Smooth muscle cell (in vitro differentiated cells): Measurements from ENCODE around the gene SCN1A. TPM values are rescaled to one million over a fixed set of nuclear protein-coding genes. Genes with fewer than 3 reads are reported as not detected.

Source experiments
- DNase-seq: peaks from one replicate; lab custom pipeline; 2025; ENCODE audit not compliant: unreplicated experiment; lab: John Stamatoyannopoulos, UW
- H2AFZ ChIP-seq: fragments of 200-600 bp; sonication (generic); 2 replicates; pipeline ENCODE4 v1.6.0; 2016; ENCODE audit warnings: antibody characterized with exemption, low read depth, mild to moderate bottlenecking
- H3F3A ChIP-seq: fragments of 200-600 bp; sonication (generic); 2 replicates; pipeline ENCODE4 v1.6.0; 2017; ENCODE audit warnings: antibody characterized with exemption, low read depth
- H3K27ac ChIP-seq: fragments of 200-600 bp; sonication (generic); 2 replicates; pipeline ENCODE4 v1.5.1; 2016; ENCODE audit warnings: low read depth, mild to moderate bottlenecking
- H3K27me3 ChIP-seq: fragments of 200-600 bp; sonication (generic); 2 replicates; pipeline ENCODE4 v1.6.1; 2016; ENCODE audit warnings: low read depth, mild to moderate bottlenecking
- H3K36me3 ChIP-seq: fragments of 200-600 bp; sonication (generic); 2 replicates; pipeline ENCODE4 v1.5.1; 2016; ENCODE audit warnings: low read depth
- H3K4me1 ChIP-seq: fragments of 200-600 bp; sonication (generic); 2 replicates; pipeline ENCODE4 v1.5.1; 2016; ENCODE audit warnings: low read depth
- H3K4me2 ChIP-seq: fragments of 200-600 bp; sonication (generic); 2 replicates; pipeline ENCODE4 v1.6.0; 2016; ENCODE audit warnings: mild to moderate bottlenecking
- H3K4me3 ChIP-seq: fragments of 200-600 bp; sonication (generic); 2 replicates; pipeline ENCODE4 v1.5.1; 2016; ENCODE audit warnings: mild to moderate bottlenecking
- H3K79me2 ChIP-seq: fragments of 200-600 bp; sonication (generic); 2 replicates; pipeline ENCODE4 v1.6.0; 2016; ENCODE audit warnings: low read depth, mild to moderate bottlenecking
- H3K9ac ChIP-seq: fragments of 200-600 bp; sonication (generic); 2 replicates; pipeline ENCODE4 v1.6.0; 2016; ENCODE audit warnings: low read depth
- H3K9me3 ChIP-seq: fragments of 200-600 bp; sonication (generic); replicated peaks from 2 replicates; pipeline ENCODE4 v1.5.1; 2016; ENCODE audit warnings: low read depth
- H4K20me1 ChIP-seq: fragments of 200-600 bp; sonication (generic); 2 replicates; pipeline ENCODE4 v1.6.0; 2016; ENCODE audit warnings: low read depth
- WGBS: methylation state at CpG from one replicate; pipeline ENCODE4 v1.1.7; 2016; ENCODE audit warnings: low lambda C conversion rate; 5-methylcytosine and 5-hydroxymethylcytosine counted together
- polyA plus RNA-seq: library from polyadenylated mRNA; unstranded; fragments of >200 nt; fragmentation: Nextera tagmentation; extraction: Ambion mirVana; gene quantifications from 2 replicates; pipeline ENCODE4 v1.2.1, GENCODE V29; 2016
- total RNA-seq: library from RNA; depleted of rRNA; stranded (reverse); fragments of >200 nt; gene quantifications from 2 replicates; pipeline ENCODE4 v1.2.3, GENCODE V29; 2014
- TF ChIP-seq, protein P1 (sequence below): fragments of 200-600 bp; sonication (generic); IDR thresholded peaks from 2 replicates; pipeline ENCODE4 v1.5.1; 2017; ENCODE audit warnings: borderline replicate concordance, mild to moderate bottlenecking, antibody characterized with exemption; ENCODE audit not compliant: insufficient read depth, poor library complexity, severe bottlenecking

Gene SCN1A
- total and polyA plus RNA-seq, 2 experiments from 2014 or later, result not detected

DNA sequence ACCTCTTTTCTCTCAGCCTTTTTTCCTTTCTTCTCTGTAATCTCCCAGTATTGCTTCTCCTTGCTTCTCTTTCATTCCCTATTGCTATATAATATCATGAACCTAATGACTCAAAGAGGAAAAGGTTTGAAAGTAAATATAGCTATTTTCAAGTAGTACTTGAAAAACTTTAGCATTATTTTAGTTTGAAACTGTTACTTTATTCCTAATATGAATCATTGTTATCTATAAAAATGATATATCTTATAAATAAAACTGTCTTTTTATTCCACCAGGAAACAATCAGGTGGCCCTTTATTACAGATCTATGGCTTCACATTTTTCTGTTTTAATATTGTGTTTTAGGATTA lies 311 bp upstream of the SCN1A start:
- Histone ChIP-seq H3K4me2 (no peak overlapping the region), H3K79me2 (no peaks in the 10 kb centered on the region), H3K4me3 (no peak overlapping the region), H3K27me3 (peaks cover 8% of the 10 kb centered on the region), H3K27ac (no peak overlapping the region), H3F3A (no peaks in the 10 kb centered on the region), H2AFZ (no peak overlapping the region), H3K9me3 (no peaks in the 10 kb centered on the region), H3K9ac (no peak overlapping the region), H3K4me1 (no peaks in the 10 kb centered on the region), H4K20me1 (no peaks in the 10 kb centered on the region), H3K36me3 (no peaks in the 10 kb centered on the region)
- TF ChIP-seq, protein P1, sequence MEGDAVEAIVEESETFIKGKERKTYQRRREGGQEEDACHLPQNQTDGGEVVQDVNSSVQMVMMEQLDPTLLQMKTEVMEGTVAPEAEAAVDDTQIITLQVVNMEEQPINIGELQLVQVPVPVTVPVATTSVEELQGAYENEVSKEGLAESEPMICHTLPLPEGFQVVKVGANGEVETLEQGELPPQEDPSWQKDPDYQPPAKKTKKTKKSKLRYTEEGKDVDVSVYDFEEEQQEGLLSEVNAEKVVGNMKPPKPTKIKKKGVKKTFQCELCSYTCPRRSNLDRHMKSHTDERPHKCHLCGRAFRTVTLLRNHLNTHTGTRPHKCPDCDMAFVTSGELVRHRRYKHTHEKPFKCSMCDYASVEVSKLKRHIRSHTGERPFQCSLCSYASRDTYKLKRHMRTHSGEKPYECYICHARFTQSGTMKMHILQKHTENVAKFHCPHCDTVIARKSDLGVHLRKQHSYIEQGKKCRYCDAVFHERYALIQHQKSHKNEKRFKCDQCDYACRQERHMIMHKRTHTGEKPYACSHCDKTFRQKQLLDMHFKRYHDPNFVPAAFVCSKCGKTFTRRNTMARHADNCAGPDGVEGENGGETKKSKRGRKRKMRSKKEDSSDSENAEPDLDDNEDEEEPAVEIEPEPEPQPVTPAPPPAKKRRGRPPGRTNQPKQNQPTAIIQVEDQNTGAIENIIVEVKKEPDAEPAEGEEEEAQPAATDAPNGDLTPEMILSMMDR, result no peak
- no peak for DNase-seq

DNA sequence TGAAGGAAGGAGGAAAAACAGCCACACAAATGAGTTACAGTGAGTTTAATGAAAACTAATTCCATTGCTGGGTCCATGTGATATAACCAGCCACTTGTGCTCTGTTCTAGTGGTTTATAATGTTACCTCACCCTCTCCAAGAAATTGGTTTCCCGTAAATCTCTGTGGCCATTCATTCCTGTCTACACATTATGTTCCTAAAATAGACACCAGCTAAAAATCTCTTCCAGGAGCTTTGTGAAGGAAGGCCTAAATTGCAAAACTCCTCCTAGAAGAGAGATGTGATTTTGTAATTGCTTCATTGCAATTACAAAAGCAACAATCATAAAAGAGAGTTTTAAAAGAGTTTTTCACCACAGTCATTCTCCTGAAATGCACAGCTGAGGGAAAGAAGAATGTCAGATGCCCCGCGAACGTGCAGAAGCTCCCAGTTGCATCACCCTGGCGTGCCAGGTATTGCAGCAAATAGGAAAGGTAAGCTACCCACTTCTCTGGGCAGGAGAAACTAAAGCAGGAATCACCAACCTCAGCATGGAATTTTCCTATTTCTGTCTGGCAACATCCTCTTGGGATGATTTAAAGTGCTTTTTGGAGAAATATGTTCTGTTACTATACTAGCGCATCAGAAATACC lies 1.7 kb downstream of the SCN1A start:
- H3K9ac ChIP-seq, result no peak overlapping the region
- no peaks in the 10 kb centered on the region for H3F3A ChIP-seq
- no peak overlapping the region for H3K4me3 ChIP-seq
- WGBS, result 82% methylated on average over 6 of the region's 6 CpGs
- H3K9me3 ChIP-seq, result no peaks in the 10 kb centered on the region
- H4K20me1 ChIP-seq, result no peaks in the 10 kb centered on the region
- H3K27ac ChIP-seq, result no peak overlapping the region
- no peaks in the 10 kb centered on the region for H3K4me1 ChIP-seq
- TF ChIP-seq, protein P1, result no peak
- DNase-seq, result no peak
- no peaks in the 10 kb centered on the region for H3K36me3 ChIP-seq
- no peaks in the 10 kb centered on the region for H3K27me3 ChIP-seq
- no peak overlapping the region for H3K4me2 ChIP-seq
- no peaks in the 10 kb centered on the region for H3K79me2 ChIP-seq
- H2AFZ ChIP-seq, result no peak overlapping the region

DNA sequence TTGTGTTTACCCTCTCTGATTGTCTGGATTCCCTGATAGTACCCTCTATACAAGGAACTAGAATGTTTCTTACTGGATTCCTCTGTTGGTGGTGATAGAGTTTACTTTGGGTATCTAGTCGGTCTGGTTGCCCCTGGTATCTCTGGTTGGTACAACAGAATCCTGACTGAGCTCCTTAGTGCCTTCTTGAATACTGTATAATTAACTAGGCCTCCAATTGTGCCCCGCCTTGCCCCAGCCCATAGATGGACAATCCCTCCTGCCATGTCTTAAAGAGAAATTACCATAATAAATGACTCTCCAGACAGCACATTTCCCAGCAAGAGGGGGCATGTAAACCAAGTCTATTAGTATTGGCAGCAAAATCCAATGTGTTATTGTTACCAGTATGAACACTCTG lies 2.3 kb downstream of the SCN1A start:
- Histone ChIP-seq H3K27me3 (no peaks in the 10 kb centered on the region), H3K27ac (no peak overlapping the region), H3K4me1 (no peaks in the 10 kb centered on the region), H3K4me3 (no peak overlapping the region), H3K36me3 (no peaks in the 10 kb centered on the region), H3K79me2 (no peaks in the 10 kb centered on the region), H2AFZ (no peak overlapping the region), H3K4me2 (no peak overlapping the region), H3F3A (no peaks in the 10 kb centered on the region), H3K9me3 (no peaks in the 10 kb centered on the region), H4K20me1 (no peaks in the 10 kb centered on the region), H3K9ac (no peak overlapping the region)
- WGBS, result 83% methylated on average over 2 of the region's 2 CpGs
- no peak for DNase-seq
- TF ChIP-seq, protein P1, result no peak

DNA sequence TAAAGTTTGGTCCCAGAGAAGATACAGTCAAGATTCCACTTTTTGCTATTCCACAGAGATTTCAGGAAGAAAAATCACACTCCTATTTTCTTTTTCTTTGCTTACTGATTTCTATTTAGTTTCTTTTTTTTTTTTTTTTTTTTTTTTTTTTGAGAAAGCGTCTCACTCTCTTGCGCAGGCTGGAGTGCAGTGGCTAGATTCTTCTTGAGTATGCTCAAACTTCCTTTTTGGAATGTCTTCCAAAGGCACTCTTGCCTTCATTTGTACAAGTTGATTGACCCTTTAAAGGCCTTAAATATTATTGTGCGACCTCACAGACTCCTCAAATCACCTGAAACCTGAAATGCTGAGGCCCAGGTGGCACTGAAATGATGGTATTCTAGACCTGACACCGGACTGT lies 9.6 kb downstream of the SCN1A start:
- no peak for DNase-seq
- no peaks in the 10 kb centered on the region for H3F3A ChIP-seq
- H3K36me3 ChIP-seq, result no peaks in the 10 kb centered on the region
- TF ChIP-seq, protein P1, result no peak
- H3K4me3 ChIP-seq, result no peak overlapping the region
- no peak overlapping the region for H2AFZ ChIP-seq
- H3K9me3 ChIP-seq, result no peaks in the 10 kb centered on the region
- H3K79me2 ChIP-seq, result no peaks in the 10 kb centered on the region
- H3K9ac ChIP-seq, result no peak overlapping the region
- H3K27me3 ChIP-seq, result no peaks in the 10 kb centered on the region
- H4K20me1 ChIP-seq, result no peaks in the 10 kb centered on the region
- no peaks in the 10 kb centered on the region for H3K4me1 ChIP-seq
- H3K4me2 ChIP-seq, result no peak overlapping the region
- 84% methylated on average over 4 of the region's 4 CpGs for WGBS
- H3K27ac ChIP-seq, result no peak overlapping the region
